HK-2 (cell line): ENCODE measurements around the gene CPSF4.

Source experiments
- DNase-seq: peaks from one replicate; pipeline ENCODE4 v3.0.0-alpha.2; 2018; ENCODE audit not compliant: unreplicated experiment

Gene CPSF4

DNA sequence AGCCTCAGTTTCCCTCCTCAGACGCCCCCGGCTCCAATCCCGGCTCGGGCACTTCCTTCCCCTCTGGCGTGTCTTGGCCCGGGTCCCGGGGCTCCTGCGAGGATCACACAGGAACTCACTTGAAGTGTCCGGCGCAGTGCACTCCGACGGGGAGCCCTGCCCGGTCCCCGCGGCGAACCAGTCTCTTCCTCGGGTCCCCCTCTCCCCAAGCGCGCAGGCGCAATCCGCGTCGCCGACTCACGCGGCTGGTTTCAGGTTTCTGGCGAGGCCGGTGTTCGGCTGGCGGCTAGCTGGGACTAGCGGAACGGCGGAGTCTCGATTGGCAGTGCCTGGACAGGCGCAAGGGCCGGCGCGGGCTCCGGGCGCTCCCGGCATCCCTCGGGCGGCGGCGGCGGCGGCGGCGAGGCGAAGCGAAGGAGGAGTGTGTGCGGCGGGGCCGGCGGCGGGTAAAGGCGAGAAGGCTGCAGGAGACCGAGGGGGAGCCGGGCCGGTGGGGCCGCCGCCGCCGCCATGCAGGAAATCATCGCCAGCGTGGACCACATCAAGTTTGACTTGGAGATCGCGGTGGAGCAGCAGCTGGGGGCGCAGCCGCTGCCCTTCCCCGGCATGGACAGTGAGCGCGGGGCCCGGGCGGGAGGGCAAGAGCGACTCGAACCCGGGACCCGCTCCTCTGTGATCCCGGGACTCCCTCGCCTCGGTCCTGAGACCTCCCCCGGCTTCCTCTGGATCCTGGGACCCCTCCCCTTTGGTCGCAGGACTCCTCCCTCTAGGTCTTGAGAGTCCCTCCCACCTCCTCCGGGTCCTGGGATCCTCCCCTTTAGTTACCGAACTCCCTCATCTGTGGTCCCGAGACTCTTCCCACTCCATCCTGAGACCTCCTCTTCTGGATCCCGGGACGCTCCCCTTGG, at the start of gene CPSF4, which contains the start of gene PTCD1:
TSS of gene CPSF4 (plus strand) at position 371 of the 908 bp plus-strand sequence. CDS start at position 511, 140 bp downstream.
TSS of gene PTCD1 (minus strand) at position 226 of the 908 bp plus-strand sequence. CDS start 3,556 bp downstream, outside the sequence.
- DNase-seq, result peak; percentile 97

DNA sequence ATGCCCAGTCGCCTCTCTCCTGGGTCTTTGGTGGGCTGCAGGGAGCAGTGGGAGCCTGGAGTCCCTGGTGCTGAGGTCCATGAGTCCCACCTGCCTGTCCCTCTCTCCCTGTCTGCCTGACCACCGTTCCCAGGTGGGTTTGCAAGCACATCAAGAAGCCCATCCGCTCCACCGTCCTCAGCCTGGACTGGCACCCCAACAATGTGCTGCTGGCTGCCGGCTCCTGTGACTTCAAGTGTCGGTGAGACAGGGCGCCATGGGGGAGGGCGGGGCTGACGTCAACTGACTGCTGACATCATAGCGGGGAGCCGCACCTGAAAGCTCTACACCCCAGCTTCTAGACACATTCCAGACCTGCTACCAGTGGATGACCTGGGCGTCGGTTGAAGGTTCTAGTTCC, 49.0 kb upstream of the CPSF4 start:
- DNase-seq, result no peak

GRCh38 chr7:99390941-99391602, 47.7 kb upstream of the CPSF4 start:
- no peak for DNase-seq

DNA sequence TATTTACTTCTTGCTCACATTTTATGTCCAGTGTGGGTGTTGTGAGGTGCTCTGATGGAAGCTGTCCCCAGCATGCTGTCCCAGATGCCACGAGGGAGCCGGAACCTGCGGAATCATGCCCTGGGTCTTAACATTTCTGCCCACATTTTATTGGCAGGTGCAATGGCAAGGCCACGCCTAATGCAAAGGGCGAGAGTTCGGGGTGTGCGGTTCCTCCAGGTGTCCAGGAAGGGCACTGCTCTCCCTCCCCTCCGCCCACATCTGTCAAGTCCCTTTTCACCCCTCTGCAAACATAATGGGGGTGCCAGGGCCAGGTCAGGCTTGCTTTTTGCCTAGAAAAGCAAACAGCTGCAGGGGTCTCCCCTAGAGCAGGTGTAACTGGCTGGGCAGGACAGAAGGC, 46.7 kb upstream of the CPSF4 start:
- no peak for DNase-seq

DNA sequence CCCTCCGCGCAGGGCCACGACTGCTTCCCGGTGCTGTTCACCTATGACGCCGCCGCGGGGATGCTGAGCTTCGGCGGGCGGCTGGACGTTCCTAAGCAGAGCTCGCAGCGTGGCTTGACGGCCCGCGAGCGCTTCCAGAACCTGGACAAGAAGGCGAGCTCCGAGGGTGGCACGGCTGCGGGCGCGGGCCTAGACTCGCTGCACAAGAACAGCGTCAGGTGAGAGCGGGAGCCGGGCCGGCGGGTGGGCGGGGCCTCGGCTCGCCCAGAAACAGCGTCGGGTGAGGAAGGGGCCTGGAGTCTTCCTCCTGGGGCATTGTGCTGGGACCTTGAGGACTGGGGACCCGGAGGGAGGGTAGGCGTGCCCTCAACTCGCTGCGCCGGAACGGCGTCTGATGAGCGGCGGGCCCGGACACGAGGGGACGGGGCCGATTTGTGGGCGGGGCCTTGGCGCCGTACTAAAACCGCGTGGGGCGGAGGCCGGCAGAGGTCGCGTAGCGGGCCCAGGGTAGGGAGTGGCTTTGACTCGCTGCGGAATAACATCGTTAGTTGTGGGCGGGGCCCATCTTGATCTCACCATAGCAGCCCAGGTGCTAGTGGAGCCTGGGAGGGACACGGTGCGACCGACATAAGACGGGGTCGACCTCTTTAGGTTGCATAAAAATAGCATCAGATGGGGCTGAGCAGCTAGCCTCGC, 45.9 kb upstream of the CPSF4 start:
- no peak for DNase-seq

DNA sequence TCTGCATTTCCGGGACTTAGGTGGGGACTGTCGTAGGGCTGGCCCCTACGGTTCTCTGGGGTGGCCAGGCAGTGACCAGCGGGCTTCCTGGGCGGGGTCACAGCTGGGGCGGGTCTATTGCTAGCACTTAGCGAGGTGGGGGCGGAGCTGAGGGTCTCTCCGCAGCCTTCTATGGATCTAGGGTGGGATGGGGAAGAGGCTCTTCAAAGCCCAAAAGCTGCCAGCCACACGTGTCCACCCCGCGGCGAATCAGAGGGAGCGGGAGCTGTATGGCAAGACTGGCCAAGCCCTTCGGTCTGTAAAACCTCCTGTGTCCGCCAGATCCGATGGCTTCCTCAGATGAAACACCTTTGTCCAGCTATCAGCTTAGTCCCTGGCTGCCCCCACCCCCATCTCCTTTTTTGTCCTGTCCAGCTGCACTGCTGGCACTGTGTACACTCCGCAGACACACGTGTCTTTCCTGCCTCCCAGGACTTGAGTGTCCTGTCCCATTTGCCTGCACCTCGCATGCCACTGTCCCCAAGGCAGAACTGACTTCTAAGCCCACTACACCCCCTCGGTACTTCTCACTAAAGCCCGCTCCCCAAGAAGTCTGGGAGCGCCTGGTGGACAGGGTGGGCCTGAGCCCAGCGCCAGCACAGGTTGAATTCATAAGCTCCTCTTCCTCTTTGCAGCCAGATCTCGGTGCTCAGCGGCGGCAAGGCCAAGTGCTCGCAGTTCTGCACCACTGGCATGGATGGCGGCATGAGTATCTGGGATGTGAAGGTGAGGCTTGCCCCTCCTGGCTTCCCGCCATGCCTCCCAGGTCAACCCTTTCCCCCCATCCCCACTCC, 45.2 kb upstream of the CPSF4 start:
- no peak for DNase-seq

DNA sequence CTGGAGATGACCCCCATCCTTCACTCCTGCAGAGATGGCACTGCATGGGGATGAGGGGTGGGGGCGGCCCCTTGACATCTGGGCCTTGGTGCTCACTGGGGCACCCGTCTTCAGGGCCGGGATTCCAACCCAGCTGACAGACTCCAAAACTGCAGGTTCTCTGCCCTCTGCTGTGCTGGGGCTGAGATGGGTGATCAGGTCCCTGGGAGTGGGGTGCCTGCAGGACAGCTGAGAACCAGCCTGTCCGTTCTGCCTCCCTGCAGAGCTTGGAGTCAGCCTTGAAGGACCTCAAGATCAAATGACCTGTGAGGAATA, 44.6 kb upstream of the CPSF4 start:
- DNase-seq, result no peak

DNA sequence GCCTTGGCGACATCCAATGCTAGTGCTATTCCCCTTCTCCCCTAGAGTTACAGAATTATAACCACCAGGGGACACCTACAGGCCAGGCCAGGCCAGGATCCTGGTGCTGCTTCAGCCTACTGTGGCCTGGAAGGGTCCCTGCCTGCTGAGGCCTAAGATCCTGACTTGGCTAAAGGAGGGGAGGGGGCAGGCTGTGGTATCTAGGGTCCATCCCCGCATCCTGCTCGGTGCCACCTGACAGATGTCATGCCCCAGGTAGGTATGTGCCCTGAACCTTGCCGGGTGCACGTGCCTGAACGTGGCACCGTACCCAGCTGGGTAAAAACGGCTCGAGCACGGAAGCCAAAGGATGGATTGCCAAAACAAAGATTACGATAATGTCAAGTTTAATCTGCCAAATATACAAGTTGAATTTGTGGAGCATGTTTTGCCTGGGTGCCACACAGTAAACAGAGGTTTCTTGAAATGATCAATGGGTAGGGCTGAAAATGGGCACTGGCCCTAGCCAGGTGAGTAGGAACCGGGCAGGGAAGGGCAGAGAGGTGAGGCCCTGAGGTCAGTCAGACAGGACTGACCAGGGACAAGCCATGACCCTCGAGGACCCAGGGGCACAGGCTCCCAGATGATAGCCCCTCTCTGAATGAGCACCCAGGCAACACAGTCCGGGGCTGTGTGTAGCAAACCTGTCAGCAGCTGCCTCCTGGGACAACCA, 43.0 kb upstream of the CPSF4 start:
- DNase-seq, result no peak

- DNase-seq, result no peak
Measured at GRCh38 chr7:99396418-99397296, 42.1 kb upstream of the CPSF4 start.

DNA sequence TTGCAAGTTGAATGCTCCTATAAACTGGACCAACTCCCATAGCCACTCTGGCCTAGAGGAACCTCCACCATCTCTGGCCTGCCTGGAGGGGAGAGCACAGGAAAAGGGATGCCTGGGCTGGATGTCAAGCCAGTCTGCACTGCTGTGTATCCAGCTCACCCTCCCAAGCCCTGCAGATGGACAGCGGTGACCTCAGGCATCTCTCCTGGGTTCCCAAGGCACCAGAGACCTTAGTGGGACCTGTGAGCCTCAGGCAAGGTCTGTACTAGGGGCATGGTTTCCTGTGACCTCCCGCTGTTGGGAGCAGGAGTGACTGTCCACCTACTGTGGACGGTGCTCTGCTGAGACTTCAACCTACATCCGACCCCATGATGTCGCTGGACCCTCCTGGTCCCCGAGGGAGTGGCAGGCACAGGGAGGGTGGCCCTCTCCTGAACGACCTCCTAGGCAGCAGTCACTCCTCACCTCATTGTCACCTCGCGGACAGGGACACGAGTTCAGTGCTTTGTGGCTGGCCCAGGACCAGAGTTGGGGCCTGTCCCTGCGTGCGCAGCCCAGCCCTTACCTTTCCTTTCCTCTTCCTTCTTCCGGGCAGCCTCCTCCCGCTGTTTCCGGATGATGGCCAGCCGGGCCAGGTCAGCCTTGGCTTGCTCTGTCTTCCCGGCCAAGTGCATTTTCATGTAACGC, 41.3 kb upstream of the CPSF4 start:
- DNase-seq, result no peak

- no peak for DNase-seq
Measured at GRCh38 chr7:99398891-99399445, 39.8 kb upstream of the CPSF4 start.

DNA sequence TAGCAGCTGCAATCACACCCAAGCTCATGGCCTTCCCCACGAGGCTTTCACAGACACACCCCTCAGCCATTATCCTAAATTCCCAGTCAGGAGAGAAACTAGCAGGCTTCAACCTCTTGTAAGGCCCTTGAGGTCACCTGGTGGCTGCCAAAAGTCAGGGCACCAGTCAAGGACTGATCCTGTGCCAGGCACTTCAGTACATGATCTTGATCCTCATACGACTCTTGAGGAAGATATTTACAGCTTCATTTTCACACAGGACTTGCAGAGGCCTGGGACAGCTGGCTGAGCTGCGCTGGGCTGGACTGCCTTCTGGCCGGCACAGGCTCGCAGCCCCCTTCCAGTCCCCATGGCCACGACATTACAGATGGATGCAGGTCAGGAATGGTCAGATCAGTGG, 39.1 kb upstream of the CPSF4 start:
- DNase-seq, result no peak

DNA sequence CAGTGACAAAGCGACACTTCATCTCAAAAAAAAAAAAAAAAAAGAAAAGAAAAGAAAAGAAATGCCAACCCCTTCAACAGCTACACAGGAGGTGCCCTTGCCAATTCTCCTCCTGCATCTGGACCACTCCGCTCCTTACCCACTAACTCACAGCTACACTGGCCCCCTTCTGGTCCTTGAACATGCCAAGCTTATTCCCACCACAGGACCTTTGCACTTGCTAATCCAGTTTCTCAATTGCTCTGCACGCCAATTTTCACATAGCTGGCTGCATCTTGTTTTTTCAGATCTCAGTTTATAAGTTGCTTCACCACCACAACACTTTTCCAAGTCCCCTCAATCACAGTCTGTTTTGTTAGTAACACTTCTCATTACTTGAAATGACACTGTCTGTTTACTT, 35.9 kb upstream of the CPSF4 start:
- no peak for DNase-seq

DNA sequence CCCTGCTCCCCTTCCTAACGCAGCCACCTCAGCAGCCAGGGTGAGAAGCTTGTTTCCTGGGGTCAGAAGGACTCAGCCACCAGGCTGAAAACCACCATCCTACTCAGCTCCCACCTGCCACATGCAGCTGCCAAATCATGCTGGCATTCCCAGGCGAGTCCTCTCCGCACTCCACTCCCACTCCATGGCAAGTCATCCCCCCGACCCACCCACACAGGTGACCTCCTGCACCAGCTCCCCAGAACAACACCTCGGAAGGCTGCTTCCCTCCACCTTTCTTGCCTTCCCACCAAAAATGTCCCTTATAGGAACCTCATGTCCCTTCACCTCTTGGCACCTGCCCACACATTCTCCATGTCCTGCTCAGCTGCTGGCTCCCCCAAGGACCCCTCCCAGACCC, 35.0 kb upstream of the CPSF4 start:
- no peak for DNase-seq

GRCh38 chr7:99404235-99404976, 34.3 kb upstream of the CPSF4 start:
- no peak for DNase-seq

DNA sequence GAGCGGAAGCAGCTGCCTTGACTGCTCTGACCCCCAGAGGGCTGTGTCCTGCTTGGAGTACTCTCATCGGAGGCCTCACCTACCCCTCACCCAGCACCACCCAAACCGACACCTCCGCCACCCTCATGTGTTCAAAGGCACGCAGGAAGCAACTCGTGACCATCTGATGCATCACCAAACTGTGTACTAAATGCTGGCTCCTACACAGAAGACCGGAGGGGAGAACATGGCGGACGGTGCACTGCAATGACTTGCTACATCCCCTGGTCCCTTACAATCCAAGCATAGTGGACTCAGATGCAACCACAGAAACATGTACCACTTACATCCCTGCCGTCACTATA, 33.8 kb upstream of the CPSF4 start:
- DNase-seq, result no peak

GRCh38 chr7:99406557-99406956, 32.2 kb upstream of the CPSF4 start:
- DNase-seq, result no peak

- peak; percentile 61 for DNase-seq
Measured at GRCh38 chr7:99407872-99408378, 30.8 kb upstream of the CPSF4 start.
